ENCODE data around the gene ARHGAP33. TPM values are rescaled to one million over a fixed set of nuclear protein-coding genes. Genes with fewer than 3 reads are reported as not detected.
"Not testable (repeated sequence)": the region's sequence is repeated elsewhere in the genome, so short reads cannot be mapped to it uniquely, and the experiment has no call there.

Gene ARHGAP33
- total RNA-seq, 1 donor from 2014 or later: 15.2 TPM

DNA sequence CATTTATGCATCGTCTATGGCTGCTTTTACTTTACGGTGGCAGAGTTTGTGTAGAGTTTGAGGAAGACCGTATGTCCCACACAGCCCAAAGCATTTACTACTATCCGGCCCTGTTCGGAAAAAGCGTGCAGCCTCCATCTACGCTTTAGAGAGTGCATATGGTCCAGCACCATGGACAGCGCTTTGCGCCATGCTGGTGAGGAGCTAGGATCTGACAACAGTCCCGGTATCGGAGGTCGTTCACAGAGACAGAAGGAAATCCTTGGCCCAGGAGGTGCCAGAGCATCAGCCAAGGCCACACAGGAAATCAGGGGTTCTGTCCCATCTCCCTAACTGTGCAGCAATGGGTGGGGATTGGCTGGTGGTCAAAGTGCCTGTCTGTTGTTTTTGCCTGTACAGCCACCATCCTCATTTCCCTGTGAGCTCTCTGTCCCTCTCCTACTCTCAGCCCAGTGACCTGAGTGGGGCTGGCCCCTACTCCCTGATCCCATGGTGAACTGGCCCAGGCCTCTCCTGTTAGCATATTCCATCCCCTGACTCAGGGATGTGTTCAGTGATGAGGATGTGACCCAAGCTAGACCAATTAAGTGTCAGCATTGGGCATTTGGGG, 53.4 kb downstream of the ARHGAP33 start:
- DNase-seq (ENCODE audit: extremely low spot score, unreplicated experiment): no peak
- no peak overlapping the region for H3K27ac Mint-ChIP-seq (ENCODE audit: unreplicated experiment)
- no peaks in the 10 kb centered on the region for H3K36me3 Mint-ChIP-seq (ENCODE audit: unreplicated experiment)
- TF ChIP-seq, protein P1, sequence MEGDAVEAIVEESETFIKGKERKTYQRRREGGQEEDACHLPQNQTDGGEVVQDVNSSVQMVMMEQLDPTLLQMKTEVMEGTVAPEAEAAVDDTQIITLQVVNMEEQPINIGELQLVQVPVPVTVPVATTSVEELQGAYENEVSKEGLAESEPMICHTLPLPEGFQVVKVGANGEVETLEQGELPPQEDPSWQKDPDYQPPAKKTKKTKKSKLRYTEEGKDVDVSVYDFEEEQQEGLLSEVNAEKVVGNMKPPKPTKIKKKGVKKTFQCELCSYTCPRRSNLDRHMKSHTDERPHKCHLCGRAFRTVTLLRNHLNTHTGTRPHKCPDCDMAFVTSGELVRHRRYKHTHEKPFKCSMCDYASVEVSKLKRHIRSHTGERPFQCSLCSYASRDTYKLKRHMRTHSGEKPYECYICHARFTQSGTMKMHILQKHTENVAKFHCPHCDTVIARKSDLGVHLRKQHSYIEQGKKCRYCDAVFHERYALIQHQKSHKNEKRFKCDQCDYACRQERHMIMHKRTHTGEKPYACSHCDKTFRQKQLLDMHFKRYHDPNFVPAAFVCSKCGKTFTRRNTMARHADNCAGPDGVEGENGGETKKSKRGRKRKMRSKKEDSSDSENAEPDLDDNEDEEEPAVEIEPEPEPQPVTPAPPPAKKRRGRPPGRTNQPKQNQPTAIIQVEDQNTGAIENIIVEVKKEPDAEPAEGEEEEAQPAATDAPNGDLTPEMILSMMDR (IDR thresholded peaks at IDR 0.05): no peak
- H3K27me3 Mint-ChIP-seq (ENCODE audit: unreplicated experiment): peaks cover 10% of the 10 kb centered on the region
- no peaks in the 10 kb centered on the region for H3K4me1 Mint-ChIP-seq (ENCODE audit: unreplicated experiment)
- H3K9me3 Mint-ChIP-seq (ENCODE audit: unreplicated experiment): no peaks in the 10 kb centered on the region
- no peak overlapping the region for H3K4me3 Mint-ChIP-seq (ENCODE audit: unreplicated experiment)

DNA sequence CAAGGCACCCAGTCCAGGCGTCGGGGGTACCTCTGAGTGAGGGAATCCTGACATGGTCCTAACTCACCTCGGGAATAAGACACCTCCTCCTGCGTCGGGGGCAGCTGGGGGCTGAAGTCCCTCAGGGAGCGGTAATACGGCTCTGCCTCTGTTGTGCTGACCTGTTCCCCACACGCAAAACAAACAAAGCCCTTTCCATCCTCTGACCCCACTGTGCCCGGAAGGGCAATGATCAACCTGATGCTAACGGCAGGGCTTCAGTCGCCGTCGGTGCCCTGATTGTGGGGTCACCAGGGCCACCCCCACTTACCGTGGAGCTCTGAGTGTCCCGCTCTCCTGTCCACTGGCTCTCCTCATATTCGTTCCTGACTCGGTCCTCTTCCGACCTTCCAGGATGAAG, 55.6 kb downstream of the ARHGAP33 start:
- peaks cover 3% of the 10 kb centered on the region for H3K27me3 Mint-ChIP-seq (ENCODE audit: unreplicated experiment)

DNA sequence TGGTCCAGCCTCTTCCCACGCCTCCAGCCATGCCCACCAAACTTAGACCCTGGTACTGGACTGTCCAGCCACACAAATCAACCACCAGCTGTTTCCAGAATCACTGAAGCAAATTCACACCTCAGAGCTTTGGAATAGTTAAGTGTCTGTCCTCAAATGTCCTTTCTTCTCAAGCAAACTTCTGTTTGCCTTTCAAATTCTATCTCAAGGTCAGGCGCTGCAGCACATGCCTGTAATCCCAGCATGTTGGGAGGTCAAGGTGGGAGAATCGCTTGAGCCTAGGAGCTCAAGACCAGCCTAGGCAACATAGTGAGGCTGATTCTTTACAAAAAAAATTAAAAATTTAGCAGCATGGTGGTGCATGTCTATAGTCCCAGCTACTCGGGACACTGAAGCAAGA, 56.7 kb downstream of the ARHGAP33 start:
- Mint-ChIP-seq H3K27ac (ENCODE audit: unreplicated experiment) (no peak overlapping the region), H3K9me3 (ENCODE audit: unreplicated experiment) (no peaks in the 10 kb centered on the region), H3K4me3 (ENCODE audit: unreplicated experiment) (no peak overlapping the region), H3K36me3 (ENCODE audit: unreplicated experiment) (no peaks in the 10 kb centered on the region), H3K4me1 (ENCODE audit: unreplicated experiment) (no peaks in the 10 kb centered on the region), H3K27me3 (ENCODE audit: unreplicated experiment) (peaks cover 5% of the 10 kb centered on the region)
- TF ChIP-seq, protein P1 (IDR thresholded peaks at IDR 0.05): no peak
- no peak for DNase-seq (ENCODE audit: extremely low spot score, unreplicated experiment)

More for the DNA sequence above, 55.6 kb downstream of the ARHGAP33 start:
- no peaks in the 10 kb centered on the region for H3K36me3 Mint-ChIP-seq (ENCODE audit: unreplicated experiment)
- TF ChIP-seq, protein P1 (IDR thresholded peaks at IDR 0.05): no peak
- H3K4me1 Mint-ChIP-seq (ENCODE audit: unreplicated experiment): no peaks in the 10 kb centered on the region
- no peaks in the 10 kb centered on the region for H3K9me3 Mint-ChIP-seq (ENCODE audit: unreplicated experiment)
- no peak overlapping the region for H3K4me3 Mint-ChIP-seq (ENCODE audit: unreplicated experiment)
- DNase-seq (ENCODE audit: extremely low spot score, unreplicated experiment): no peak
- H3K27ac Mint-ChIP-seq (ENCODE audit: unreplicated experiment): no peak overlapping the region

DNA sequence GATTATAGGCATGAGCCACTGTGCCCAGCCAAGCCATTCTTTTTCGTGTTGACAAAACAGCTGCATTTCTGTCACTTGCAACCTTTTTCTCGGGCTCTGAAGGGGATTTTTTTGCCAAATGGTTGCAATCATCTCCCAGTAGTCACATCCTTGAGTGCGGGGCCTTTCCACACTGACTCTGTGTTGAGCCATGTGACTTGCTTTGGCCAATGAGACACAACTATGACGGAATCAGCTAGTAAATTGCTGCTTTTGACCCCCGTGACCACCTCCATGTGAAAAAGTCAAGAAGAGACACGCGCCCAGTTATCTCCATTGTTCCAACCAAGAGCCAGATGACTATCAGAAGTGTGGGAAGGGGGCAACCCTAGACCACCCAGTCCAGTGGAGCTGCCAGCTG, 58.6 kb downstream of the ARHGAP33 start:
- Mint-ChIP-seq H3K4me1 (ENCODE audit: unreplicated experiment) (no peaks in the 10 kb centered on the region), H3K36me3 (ENCODE audit: unreplicated experiment) (no peaks in the 10 kb centered on the region), H3K27me3 (ENCODE audit: unreplicated experiment) (peaks cover 5% of the 10 kb centered on the region), H3K27ac (ENCODE audit: unreplicated experiment) (no peak overlapping the region), H3K9me3 (ENCODE audit: unreplicated experiment) (no peaks in the 10 kb centered on the region), H3K4me3 (ENCODE audit: unreplicated experiment) (no peak overlapping the region)
- TF ChIP-seq, protein P1 (IDR thresholded peaks at IDR 0.05): no peak
- no peak for DNase-seq (ENCODE audit: extremely low spot score, unreplicated experiment)

DNA sequence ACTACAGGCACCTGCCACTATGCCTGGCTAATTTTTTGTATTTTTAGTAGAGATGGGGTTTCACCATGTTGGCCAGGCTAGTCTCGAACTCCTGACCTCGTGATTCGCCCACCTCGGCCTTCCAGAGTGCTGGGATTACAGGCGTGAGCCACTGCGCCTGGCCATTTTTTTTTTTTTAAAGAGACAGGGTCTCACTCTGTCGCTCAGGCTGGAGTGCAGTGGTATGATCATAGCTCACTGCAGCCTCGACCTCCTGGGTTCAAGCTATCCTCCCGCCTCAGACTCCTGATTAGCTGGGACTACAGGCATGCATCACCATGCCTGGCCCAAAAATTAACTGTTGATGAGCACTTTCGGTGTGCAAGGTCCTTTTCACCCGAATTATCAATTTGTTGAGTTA, 60.7 kb downstream of the ARHGAP33 start:
- not testable (repeated sequence) for H3K9me3 Mint-ChIP-seq (ENCODE audit: unreplicated experiment); H3K27me3 Mint-ChIP-seq (ENCODE audit: unreplicated experiment); H3K36me3 Mint-ChIP-seq (ENCODE audit: unreplicated experiment); H3K4me3 Mint-ChIP-seq (ENCODE audit: unreplicated experiment); H3K4me1 Mint-ChIP-seq (ENCODE audit: unreplicated experiment); DNase-seq (ENCODE audit: extremely low spot score, unreplicated experiment); H3K27ac Mint-ChIP-seq (ENCODE audit: unreplicated experiment)

Other genes starting within 250 kb of the ARHGAP33 start
- not detected in 2 replicates for gene SBSN, start 247.3 kb upstream of the ARHGAP33 start, total RNA-seq
- gene GAPDHS, start 242.1 kb upstream of the ARHGAP33 start, total RNA-seq: not detected in 2 replicates
- gene TMEM147, start 229.9 kb upstream of the ARHGAP33 start, total RNA-seq: 110 and 111 TPM in 2 replicates
- not detected in 2 replicates for gene ATP4A, start 211.9 kb upstream of the ARHGAP33 start, total RNA-seq
- gene PMIS2, start 189.4 kb upstream of the ARHGAP33 start, total RNA-seq: not detected in 2 replicates
- gene HAUS5, start 162.8 kb upstream of the ARHGAP33 start, total RNA-seq: 15.0 and 16.6 TPM in 2 replicates
- 88.9 and 95.3 TPM in 2 replicates for gene RBM42, start 146.5 kb upstream of the ARHGAP33 start, total RNA-seq
- 1.2 and 1.3 TPM in 2 replicates for gene ETV2, start 133.8 kb upstream of the ARHGAP33 start, total RNA-seq
- gene COX6B1, start 127.2 kb upstream of the ARHGAP33 start, total RNA-seq: 317 and 370 TPM in 2 replicates
- not detected in 2 replicates for gene UPK1A, start 109.0 kb upstream of the ARHGAP33 start, total RNA-seq
- not detected in 2 replicates for gene ZBTB32, start 71.0 kb upstream of the ARHGAP33 start, total RNA-seq
- 45.1 and 45.3 TPM in 2 replicates for gene KMT2B, start 57.6 kb upstream of the ARHGAP33 start, total RNA-seq
- gene IGFLR1, start 33.1 kb upstream of the ARHGAP33 start, total RNA-seq: 2.3 and 3.1 TPM in 2 replicates
- gene U2AF1L4, start 30.1 kb upstream of the ARHGAP33 start, total RNA-seq: 35.9 and 44.9 TPM in 2 replicates
- gene PSENEN, start 29.9 kb upstream of the ARHGAP33 start, total RNA-seq: 71.4 and 72.6 TPM in 2 replicates
- gene LIN37, start 27.0 kb upstream of the ARHGAP33 start, total RNA-seq: 14.1 and 15.7 TPM in 2 replicates
- 0.37 and 0.64 TPM in 2 replicates for gene HSPB6, start 18.5 kb upstream of the ARHGAP33 start, total RNA-seq
- 19.8 and 20.9 TPM in 2 replicates for gene PROSER3, start 17.4 kb upstream of the ARHGAP33 start, total RNA-seq
- not detected in 2 replicates for gene PRODH2, start 37.3 kb downstream of the ARHGAP33 start, total RNA-seq
- not detected in 2 replicates for gene NPHS1, start 76.9 kb downstream of the ARHGAP33 start, total RNA-seq
- gene KIRREL2, start 81.3 kb downstream of the ARHGAP33 start, total RNA-seq: not detected in 2 replicates
- gene APLP1, start 93.0 kb downstream of the ARHGAP33 start, total RNA-seq: 12.6 and 14.7 TPM in 2 replicates
- gene NFKBID, start 125.0 kb downstream of the ARHGAP33 start, total RNA-seq: 6.2 and 6.8 TPM in 2 replicates
- 0.81 and 0.97 TPM in 2 replicates for gene HCST, start 127.0 kb downstream of the ARHGAP33 start, total RNA-seq
- not detected in 2 replicates for gene TYROBP, start 132.7 kb downstream of the ARHGAP33 start, total RNA-seq
- gene LRFN3, start 160.8 kb downstream of the ARHGAP33 start, total RNA-seq: 24.3 and 25.0 TPM in 2 replicates
- gene SDHAF1, start 219.6 kb downstream of the ARHGAP33 start, total RNA-seq: 15.4 and 15.5 TPM in 2 replicates
- 0.55 TPM in 1 of 2 replicates, not detected in the other for gene SYNE4, start 233.2 kb downstream of the ARHGAP33 start, total RNA-seq
- 13.0 and 16.0 TPM in 2 replicates for gene ALKBH6, start 238.6 kb downstream of the ARHGAP33 start, total RNA-seq

Data from osteocyte (in vitro differentiated cells).